Inferior parietal cortex (tissue), 1 donor: ENCODE results near the gene TBCE.
"Not testable (repeated sequence)": the region's sequence is repeated elsewhere in the genome, so short reads cannot be mapped to it uniquely, and the experiment has no call there.

ENCODE experiments used
- DNase-seq: peaks from one replicate; pipeline ENCODE4 v3.0.0-alpha.2; 2016; ENCODE audit errors: extremely low spot score

Gene TBCE

GRCh38 chr1:235357485-235358373, 9.5 kb upstream of the TBCE start:
- DNase-seq: no peak

GRCh38 chr1:235358899-235359298, 8.3 kb upstream of the TBCE start:
- no peak for DNase-seq

GRCh38 chr1:235364189-235364588, 3.0 kb upstream of the TBCE start:
- DNase-seq: not testable (repeated sequence)

- no peak for DNase-seq
Observed at GRCh38 chr1:235366286-235366685, 941 bp upstream of the TBCE start.

GRCh38 chr1:235368428-235368827, 1.2 kb downstream of the TBCE start:
- DNase-seq: no peak

- DNase-seq: no peak
Observed at GRCh38 chr1:235369802-235370201, 2.6 kb downstream of the TBCE start.

- no peak for DNase-seq
Observed at GRCh38 chr1:235375919-235376605, 8.8 kb downstream of the TBCE start.

GRCh38 chr1:235378134-235378735, 11.0 kb downstream of the TBCE start:
- not testable (repeated sequence) for DNase-seq

GRCh38 chr1:235381955-235382739, 14.9 kb downstream of the TBCE start:
- DNase-seq: not testable (repeated sequence)

- DNase-seq: not testable (repeated sequence)
Observed at GRCh38 chr1:235385633-235386032, 18.4 kb downstream of the TBCE start.

- no peak for DNase-seq
Observed at GRCh38 chr1:235391874-235392273, 24.6 kb downstream of the TBCE start.

- DNase-seq: no peak
Observed at GRCh38 chr1:235397733-235398132, 30.5 kb downstream of the TBCE start.

GRCh38 chr1:235399661-235400060, 32.4 kb downstream of the TBCE start:
- no peak for DNase-seq

GRCh38 chr1:235401251-235401650, 34.0 kb downstream of the TBCE start:
- no peak for DNase-seq

- DNase-seq: no peak
Observed at GRCh38 chr1:235402457-235403200, 35.4 kb downstream of the TBCE start.

GRCh38 chr1:235403593-235403992, 36.4 kb downstream of the TBCE start:
- DNase-seq: no peak

GRCh38 chr1:235404190-235404589, 37.0 kb downstream of the TBCE start:
- no peak for DNase-seq

GRCh38 chr1:235407419-235407818, 40.2 kb downstream of the TBCE start:
- DNase-seq: no peak

- peak; percentile 11 for DNase-seq
Observed at GRCh38 chr1:235408503-235408960, 41.3 kb downstream of the TBCE start.

GRCh38 chr1:235409042-235409820, 42.0 kb downstream of the TBCE start:
- DNase-seq: no peak
